ENCODE data around the gene NR1H2. TPM values are rescaled to one million over a fixed set of nuclear protein-coding genes. Genes with fewer than 3 reads are reported as not detected.

The NR1H2 gene
- total RNA-seq, 1 experiment from 2014 or later: 40.3 TPM

- peak overlapping the region; percentile 43 to 95 for H3K4me3 ChIP-seq (replicated peaks in 1 of 2; ENCODE audit: low read depth in 1 of 2, low read length in 2 of 2)
- ChIA-PET POLR2A (interaction anchor here (1.0 kb wide), 1 partner anchor 348 kb away, joined by 5 read pairs; no protein-coding TSS in a partner anchor), RAD21 (ENCODE audit: low non-redundant PET in 1 of 2, low total read pairs in 2 of 2, uncharacterized antibody in 2 of 2, unreplicated experiment in 2 of 2) (no interaction called here), CTCF (interaction anchor here (1.0 kb wide), 1 partner anchor 8 kb away, joined by 3 read pairs; no protein-coding TSS in a partner anchor)
- no peaks in the 10 kb centered on the region for H4K20me1 ChIP-seq (ENCODE audit: insufficient read depth)
- H3K79me2 ChIP-seq (ENCODE audit: insufficient read depth, low read length): peaks cover 14% of the 10 kb centered on the region; the same call in 1 of the 2 replicates
- peak overlapping the region; percentile 67 for H3K4me2 ChIP-seq (ENCODE audit: low read length)
- no peak overlapping the region for H3K9ac ChIP-seq (ENCODE audit: low read length)
- peaks cover 28 to 34% of the 10 kb centered on the region in 2 experiments for H3K36me3 ChIP-seq (ENCODE audit: control insufficient read depth in 1 of 2, insufficient read depth in 2 of 2, low read length in 2 of 2)
- H3K4me1 ChIP-seq (ENCODE audit: control insufficient read depth in 1 of 2, insufficient read depth in 2 of 2, low read length in 2 of 2): peaks cover 4 to 13% of the 10 kb centered on the region in 2 experiments; a peak in 3 of 4 replicates
- 0 out of 2 replicates have a peak overlapping the region, but pooled peaks have one; percentile 51 for H3K27ac ChIP-seq (ENCODE audit: low read depth, low read length)
- BruUV-seq (replicated peaks): no TSS peak
- no peak for TF ChIP-seq SRF (IDR thresholded peaks at IDR 0.05; ENCODE audit: low read depth)
- no peak for TF ChIP-seq ELF1 (IDR thresholded peaks at IDR 0.05; ENCODE audit: borderline replicate concordance, low read depth)
- TF ChIP-seq YY1 (IDR thresholded peaks at IDR 0.05; ENCODE audit: extremely low read depth, insufficient replicate concordance, low read depth, low read length): no peak
- TF ChIP-seq FOSL1 (IDR thresholded peaks at IDR 0.05; ENCODE audit: low read depth): no peak
- TF ChIP-seq ZFX (IDR thresholded peaks at IDR 0.05): no peak
- no peak for TF ChIP-seq ZBTB33 (IDR thresholded peaks at IDR 0.05; ENCODE audit: extremely low read depth, insufficient replicate concordance, low read length)
- no peak for TF ChIP-seq REST (IDR thresholded peaks at IDR 0.05; ENCODE audit: low read depth)
- TF ChIP-seq RAD21 (IDR thresholded peaks at IDR 0.05; ENCODE audit: low read depth): no peak
- TF ChIP-seq TCF7L2 (IDR thresholded peaks at IDR 0.05; ENCODE audit: borderline replicate concordance, extremely low read depth, insufficient read depth, insufficient read length): no peak
- TF ChIP-seq MAX (IDR thresholded peaks at IDR 0.05): no peak
- H3K9me3 ChIP-seq (ENCODE audit: control insufficient read depth in 1 of 2, insufficient read depth in 1 of 2, low read depth in 1 of 2, low read length in 2 of 2): no peaks in the 10 kb centered on the region
- DNase-seq (ENCODE audit: low read depth, low spot score) (peak; percentile 58), ATAC-seq (peak; percentile 69)
- H3K27me3 ChIP-seq (ENCODE audit: insufficient read depth, low read length): no peaks in the 10 kb centered on the region
- H3K9me2 ChIP-seq (ENCODE audit: insufficient read depth): no peaks in the 10 kb centered on the region
- intact Hi-C loops (cut with micrococcal nuclease): no loop called here
- H2AFZ ChIP-seq (ENCODE audit: low read depth, low read length, poor library complexity, severe bottlenecking): no peak overlapping the region
Measured at GRCh38 chr19:50377051-50377461, 799 bp downstream of the NR1H2 start.
